Stimulated activated effector memory CD8-positive, alpha-beta T cell treated with anti-CD3 and anti-CD28 coated beads, Interleukin-12 subunit alpha, Interleukin-12 subunit beta, amount 100 ng/mL, for 72 hours (primary cell): ENCODE data around the gene SPATA46.

Experiments
- ATAC-seq: fragments of 150-1000 bp; cut with Tn5 transposase; 2 replicates; pipeline ENCODE4 v1.10.0; 2021
- DNase-seq, 2 donors: peaks; one replicate each; pipeline ENCODE4 v3.0.0; 2021 to 2022; ENCODE audit warnings: low spot score in 2 of 2
- H3K27ac Mint-ChIP-seq: one replicate; pipeline ENCODE4 v1.8.0; 2022; ENCODE audit warnings: mild to moderate bottlenecking, mixed read lengths
- H3K36me3 Mint-ChIP-seq: one replicate; pipeline ENCODE4 v1.8.0; 2022; ENCODE audit warnings: mild to moderate bottlenecking, mixed read lengths
- H3K4me1 Mint-ChIP-seq: one replicate; pipeline ENCODE4 v1.8.0; 2022; ENCODE audit warnings: mixed read lengths
- H3K4me3 Mint-ChIP-seq: one replicate; pipeline ENCODE4 v1.8.0; 2022; ENCODE audit warnings: mild to moderate bottlenecking, mixed read lengths
- H3K9me3 Mint-ChIP-seq: one replicate; pipeline ENCODE4 v1.8.0; 2022; ENCODE audit warnings: mixed read lengths

The SPATA46 gene

DNA sequence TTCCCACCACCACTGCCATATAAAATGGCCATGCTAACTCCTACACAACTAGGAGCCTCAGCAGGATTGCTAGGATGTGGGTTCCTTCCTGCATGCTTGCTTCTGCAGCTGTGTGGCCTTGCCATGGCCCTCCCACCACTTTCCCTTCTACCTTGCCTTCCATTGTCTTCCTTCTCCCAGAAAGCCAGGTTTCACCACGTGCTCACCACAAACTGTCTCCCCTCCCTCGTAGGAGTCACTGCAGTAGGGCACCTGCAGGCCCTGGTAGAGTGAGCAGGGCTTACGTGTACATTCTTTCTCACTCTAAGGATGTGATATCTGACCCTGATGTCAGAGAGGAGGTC is 8.6 kb upstream of the SPATA46 start:
- no peak for DNase-seq
- no peak overlapping the region for H3K4me3 Mint-ChIP-seq
- H3K36me3 Mint-ChIP-seq = no peaks in the 10 kb centered on the region
- H3K27ac Mint-ChIP-seq = no peak overlapping the region
- ATAC-seq = no peak
- no peaks in the 10 kb centered on the region for H3K4me1 Mint-ChIP-seq
- H3K9me3 Mint-ChIP-seq = no peaks in the 10 kb centered on the region

DNA sequence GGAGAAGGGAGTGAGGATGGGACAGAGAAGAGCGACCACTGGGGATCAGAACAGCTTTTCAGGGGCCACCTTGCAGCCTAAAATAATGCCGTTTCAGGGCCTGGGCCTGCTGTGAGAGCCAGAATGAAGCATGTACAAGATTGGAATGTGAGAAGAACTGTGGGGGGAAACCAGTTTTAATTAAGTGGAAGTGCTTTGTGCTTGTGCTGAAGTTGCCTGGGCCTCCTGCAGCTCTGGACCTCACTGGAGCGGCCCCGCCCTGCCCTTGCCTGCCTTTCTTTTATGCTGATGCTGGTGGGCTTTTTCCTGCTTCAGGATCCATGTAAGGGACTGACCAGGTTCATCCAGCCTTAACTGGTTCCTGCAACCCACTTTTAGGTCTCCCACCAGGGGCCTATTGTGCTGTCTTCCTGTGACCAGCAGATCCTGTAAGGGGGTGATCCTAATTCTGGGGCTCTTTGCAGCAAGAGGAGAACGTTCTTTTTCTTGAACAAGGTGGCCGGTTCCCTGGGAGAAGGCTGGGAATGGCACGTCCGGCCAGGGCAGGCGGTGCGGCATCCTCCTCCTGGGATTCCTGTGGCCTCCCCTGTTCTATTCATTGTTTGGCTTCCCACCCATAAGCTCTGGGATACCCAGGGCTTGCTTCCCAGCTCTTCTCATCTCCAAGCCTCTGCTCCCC is 8.1 kb upstream of the SPATA46 start:
- Mint-ChIP-seq H3K4me3 (no peak overlapping the region), H3K36me3 (no peaks in the 10 kb centered on the region), H3K27ac (no peak overlapping the region), H3K4me1 (no peaks in the 10 kb centered on the region), H3K9me3 (no peaks in the 10 kb centered on the region)
- DNase-seq (no peak), ATAC-seq (no peak)

DNA sequence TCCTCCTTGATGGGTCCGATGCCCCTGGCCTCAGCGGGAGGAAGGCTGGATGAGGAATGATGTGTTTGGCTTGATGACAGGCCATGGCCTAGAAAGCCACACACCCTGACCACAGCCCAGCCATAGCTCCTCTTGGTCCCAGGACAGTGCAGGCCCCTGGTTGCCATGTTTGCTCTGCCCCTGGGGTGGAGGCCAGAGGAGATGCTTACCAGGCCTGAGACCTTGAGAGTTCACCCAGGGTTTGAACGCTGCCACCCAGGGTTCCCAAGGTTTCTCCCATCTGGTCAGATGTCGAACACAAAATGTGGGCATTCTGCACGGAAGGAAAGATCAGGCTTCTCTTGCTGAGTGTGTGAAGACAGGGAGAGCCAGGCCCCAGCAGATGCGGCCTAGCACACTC is 7.5 kb upstream of the SPATA46 start:
- no peak for DNase-seq
- Mint-ChIP-seq H3K27ac (no peak overlapping the region), H3K4me1 (no peaks in the 10 kb centered on the region), H3K9me3 (no peaks in the 10 kb centered on the region), H3K36me3 (no peaks in the 10 kb centered on the region), H3K4me3 (no peak overlapping the region)
- no peak for ATAC-seq

- DNase-seq = no peak
- Mint-ChIP-seq H3K4me3 (no peak overlapping the region), H3K27ac (no peak overlapping the region), H3K4me1 (no peaks in the 10 kb centered on the region), H3K36me3 (no peaks in the 10 kb centered on the region), H3K9me3 (no peaks in the 10 kb centered on the region)
- no peak for ATAC-seq
Observed at GRCh38 chr1:162383516-162383915, 6.9 kb upstream of the SPATA46 start.

GRCh38 chr1:162383091-162383490 is 6.4 kb upstream of the SPATA46 start:
- no peak for DNase-seq
- Mint-ChIP-seq H3K36me3 (no peaks in the 10 kb centered on the region), H3K9me3 (no peaks in the 10 kb centered on the region), H3K4me1 (no peaks in the 10 kb centered on the region), H3K27ac (no peak overlapping the region), H3K4me3 (no peak overlapping the region)
- ATAC-seq = no peak

DNA sequence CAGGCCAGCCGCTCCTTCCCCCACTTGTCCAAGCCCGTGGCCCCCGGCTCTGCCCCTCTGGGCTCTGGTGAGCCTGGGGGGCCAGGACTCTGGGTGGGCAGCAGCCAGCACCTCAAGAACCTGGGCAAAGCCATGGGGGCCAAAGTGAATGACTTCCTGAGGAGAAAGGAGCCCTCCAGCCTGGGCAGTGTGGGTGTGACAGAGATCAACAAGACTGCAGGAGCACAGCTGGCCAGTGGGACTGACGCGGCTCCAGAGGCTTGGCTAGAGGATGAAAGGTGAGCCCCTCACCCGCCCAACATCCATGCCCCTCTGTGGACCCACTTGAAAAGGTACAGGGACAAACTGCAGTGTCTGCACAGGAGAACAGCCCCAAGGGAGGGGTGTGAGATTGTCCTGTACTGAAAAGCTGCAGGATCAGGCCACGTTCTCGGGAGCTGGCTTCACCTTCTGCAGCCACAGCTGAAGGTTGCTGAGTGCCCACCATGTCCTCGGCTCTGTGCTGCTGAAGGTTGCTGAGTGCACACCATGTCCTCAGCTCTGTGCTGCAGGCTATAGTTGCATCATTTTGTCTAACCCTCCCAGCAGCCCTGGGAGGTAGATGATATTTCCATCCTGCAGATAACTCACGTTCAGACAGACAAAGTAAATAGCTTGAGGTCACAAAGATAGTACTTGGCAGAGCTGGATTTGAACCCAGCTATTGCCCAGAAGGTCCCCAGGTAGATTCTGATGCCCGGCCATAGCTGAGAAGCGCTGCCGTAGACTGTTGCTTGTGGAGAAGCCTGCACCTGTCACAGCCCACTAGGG is 5.5 kb upstream of the SPATA46 start:
- Mint-ChIP-seq H3K27ac (no peak overlapping the region), H3K9me3 (no peaks in the 10 kb centered on the region), H3K36me3 (no peaks in the 10 kb centered on the region), H3K4me3 (no peak overlapping the region), H3K4me1 (no peaks in the 10 kb centered on the region)
- DNase-seq (no peak), ATAC-seq (no peak)

GRCh38 chr1:162381383-162381782 is 4.7 kb upstream of the SPATA46 start, which contains the start of gene C1orf226:
Gene C1orf226 (plus strand): TSS chr1:162381728. CDS start chr1:162381902, 174 bp downstream.
- ATAC-seq = no peak
- no peaks in the 10 kb centered on the region for H3K9me3 Mint-ChIP-seq

GRCh38 chr1:162380061-162380846 is 3.6 kb upstream of the SPATA46 start:
- Mint-ChIP-seq H3K36me3 (no peaks in the 10 kb centered on the region), H3K27ac (no peak overlapping the region), H3K4me1 (no peaks in the 10 kb centered on the region), H3K4me3 (no peak overlapping the region), H3K9me3 (no peaks in the 10 kb centered on the region)
- DNase-seq (no peak), ATAC-seq (no peak)

More at GRCh38 chr1:162381383-162381782, 4.7 kb upstream of the SPATA46 start, which contains the start of gene C1orf226:
- no peaks in the 10 kb centered on the region for H3K4me1 Mint-ChIP-seq
- H3K36me3 Mint-ChIP-seq = no peaks in the 10 kb centered on the region
- no peak for DNase-seq
- H3K4me3 Mint-ChIP-seq = no peak within 1 kb of the TSS
- H3K27ac Mint-ChIP-seq = no peak within 1 kb of the TSS

- peaks cover 8% of the 10 kb centered on the region for H3K4me1 Mint-ChIP-seq
- H3K9me3 Mint-ChIP-seq = no peaks in the 10 kb centered on the region
- ATAC-seq = no peak
- no peak for DNase-seq
- no peak overlapping the region for H3K4me3 Mint-ChIP-seq
- no peak overlapping the region for H3K27ac Mint-ChIP-seq
- no peaks in the 10 kb centered on the region for H3K36me3 Mint-ChIP-seq
Observed at GRCh38 chr1:162375463-162375862, 1.2 kb downstream of the SPATA46 start.

- no peak for ATAC-seq
- no peak overlapping the region for H3K4me3 Mint-ChIP-seq
- no peak for DNase-seq
- no peaks in the 10 kb centered on the region for H3K9me3 Mint-ChIP-seq
- H3K4me1 Mint-ChIP-seq = peaks cover 8% of the 10 kb centered on the region
- no peak overlapping the region for H3K27ac Mint-ChIP-seq
- H3K36me3 Mint-ChIP-seq = no peaks in the 10 kb centered on the region
Observed at GRCh38 chr1:162374406-162374805, 2.2 kb downstream of the SPATA46 start.

DNA sequence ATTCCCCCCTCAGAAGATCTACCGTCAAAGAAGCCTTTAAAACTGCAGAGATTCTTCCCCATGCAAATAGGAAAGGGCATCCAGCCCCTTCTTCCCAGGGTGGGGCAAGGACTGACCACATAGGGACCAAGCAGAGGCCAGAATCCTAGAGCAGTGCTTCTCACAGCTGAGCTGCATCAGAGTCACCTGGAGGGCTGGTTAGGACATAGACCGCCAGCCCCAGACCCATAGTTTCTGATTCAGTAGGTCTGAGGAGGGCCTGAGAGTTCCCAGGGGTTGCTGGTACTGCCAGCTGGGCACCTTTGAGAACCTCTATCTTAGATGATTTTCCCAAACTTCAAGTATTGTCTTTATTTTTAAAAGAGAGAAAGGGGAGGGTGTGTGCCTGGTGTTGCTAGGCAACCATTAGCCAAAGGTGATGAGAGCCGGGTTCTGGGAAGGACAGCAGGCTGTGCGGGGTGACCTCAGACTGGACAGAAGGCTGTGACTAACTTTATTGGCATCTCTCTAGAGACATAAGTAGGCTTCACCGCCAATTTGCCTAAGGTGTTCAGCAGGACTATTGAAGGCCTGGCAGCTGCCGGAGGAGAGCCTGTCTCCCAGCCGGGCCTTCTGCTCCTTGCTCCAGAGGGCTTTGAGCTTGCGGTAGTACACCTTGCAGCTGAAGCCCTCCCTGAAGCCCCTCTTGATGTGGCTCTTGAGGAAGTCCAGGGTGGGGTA is 3.0 kb downstream of the SPATA46 start:
- Mint-ChIP-seq H3K4me3 (no peak overlapping the region), H3K36me3 (no peaks in the 10 kb centered on the region), H3K27ac (no peak overlapping the region), H3K4me1 (peaks cover 8% of the 10 kb centered on the region), H3K9me3 (no peaks in the 10 kb centered on the region)
- ATAC-seq = no peak
- no peak for DNase-seq

DNA sequence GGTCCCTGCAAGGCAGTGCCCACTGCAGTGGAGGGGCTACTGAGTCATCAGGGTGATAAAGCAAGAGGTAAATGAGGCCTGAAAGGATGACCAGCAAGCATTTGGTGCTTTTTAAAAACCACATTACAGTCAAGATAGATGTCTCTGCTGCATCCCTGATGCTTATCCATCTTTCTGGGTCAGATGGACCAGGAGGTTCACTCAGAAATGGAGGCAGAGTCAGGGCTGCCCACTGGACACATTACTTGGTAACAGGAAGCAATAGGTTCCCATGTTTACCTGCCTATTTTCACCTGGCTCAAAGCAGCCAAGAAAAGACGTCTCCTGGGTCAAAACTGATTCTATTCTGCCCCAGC is 3.6 kb downstream of the SPATA46 start:
- Mint-ChIP-seq H3K36me3 (no peaks in the 10 kb centered on the region), H3K9me3 (no peaks in the 10 kb centered on the region), H3K27ac (no peak overlapping the region), H3K4me3 (no peak overlapping the region), H3K4me1 (peaks cover 8% of the 10 kb centered on the region)
- DNase-seq = no peak
- ATAC-seq = no peak

DNA sequence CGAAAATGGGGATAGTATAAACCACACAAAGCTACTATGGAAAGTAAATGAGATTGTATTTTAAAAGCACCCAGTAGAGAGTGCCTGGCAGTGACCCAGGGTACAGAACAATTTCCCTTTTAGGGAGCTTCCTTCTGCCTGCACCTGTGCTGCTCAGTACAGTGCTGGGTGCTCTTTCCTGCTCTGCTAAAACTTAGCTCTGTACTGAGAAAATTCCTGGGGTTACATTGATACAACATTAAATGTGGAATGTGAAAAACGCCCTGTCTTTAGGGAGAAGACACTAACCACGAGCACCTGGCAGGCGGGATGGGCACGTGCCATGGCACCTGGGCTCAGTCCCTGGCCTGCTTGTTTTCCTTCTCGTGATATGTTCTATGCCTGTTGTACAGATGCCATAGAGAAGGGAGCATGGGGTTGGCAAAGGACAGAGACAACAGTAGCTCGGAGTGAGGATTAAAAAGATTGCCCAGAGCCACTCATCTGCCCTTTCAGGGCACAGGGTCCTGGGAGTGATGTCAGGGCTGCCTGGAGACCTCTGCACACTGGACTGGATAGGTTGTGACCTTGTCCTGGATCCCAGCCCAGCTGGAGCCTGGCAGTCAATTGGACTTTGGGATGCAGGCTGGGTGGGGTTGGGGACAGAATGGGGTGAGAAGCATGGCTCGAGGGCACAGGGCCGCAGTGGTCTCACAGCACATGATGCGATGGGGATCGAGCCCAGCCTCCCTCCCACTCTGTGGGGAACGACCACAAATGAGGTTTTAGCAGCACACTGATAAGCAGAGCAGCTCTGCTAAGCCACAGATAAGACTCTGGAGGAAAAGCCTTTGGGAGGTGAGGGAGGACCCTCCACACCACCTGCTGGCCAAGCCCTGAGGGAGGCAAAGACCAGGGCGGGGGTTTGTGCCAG is 4.2 kb downstream of the SPATA46 start:
- DNase-seq (no peak), ATAC-seq (peak; percentile 19)
- Mint-ChIP-seq H3K4me1 (peaks cover 8% of the 10 kb centered on the region), H3K9me3 (no peaks in the 10 kb centered on the region), H3K4me3 (no peak overlapping the region), H3K36me3 (no peaks in the 10 kb centered on the region), H3K27ac (peak overlapping the region; percentile 66)

- Mint-ChIP-seq H3K4me1 (peaks cover 8% of the 10 kb centered on the region), H3K9me3 (no peaks in the 10 kb centered on the region), H3K27ac (no peak overlapping the region), H3K4me3 (no peak overlapping the region), H3K36me3 (no peaks in the 10 kb centered on the region)
- no peak for ATAC-seq
- no peak for DNase-seq
Observed at GRCh38 chr1:162371611-162372010, 5.0 kb downstream of the SPATA46 start.
